Stimulated activated CD4-positive, alpha-beta T cell treated with anti-CD3 and anti-CD28 coated beads, Interleukin-12 subunit alpha, Interleukin-12 subunit beta, amount 100 ng/mL, for 48 hours (primary cell): ENCODE data around the gene CREB5.

Experiments
- DNase-seq, 3 donors: peaks; one replicate each; pipeline ENCODE4 v3.0.0-alpha.2; 2020; ENCODE audit warnings: low read depth in 2 of 3, low spot score in 1 of 3

The CREB5 gene

DNA sequence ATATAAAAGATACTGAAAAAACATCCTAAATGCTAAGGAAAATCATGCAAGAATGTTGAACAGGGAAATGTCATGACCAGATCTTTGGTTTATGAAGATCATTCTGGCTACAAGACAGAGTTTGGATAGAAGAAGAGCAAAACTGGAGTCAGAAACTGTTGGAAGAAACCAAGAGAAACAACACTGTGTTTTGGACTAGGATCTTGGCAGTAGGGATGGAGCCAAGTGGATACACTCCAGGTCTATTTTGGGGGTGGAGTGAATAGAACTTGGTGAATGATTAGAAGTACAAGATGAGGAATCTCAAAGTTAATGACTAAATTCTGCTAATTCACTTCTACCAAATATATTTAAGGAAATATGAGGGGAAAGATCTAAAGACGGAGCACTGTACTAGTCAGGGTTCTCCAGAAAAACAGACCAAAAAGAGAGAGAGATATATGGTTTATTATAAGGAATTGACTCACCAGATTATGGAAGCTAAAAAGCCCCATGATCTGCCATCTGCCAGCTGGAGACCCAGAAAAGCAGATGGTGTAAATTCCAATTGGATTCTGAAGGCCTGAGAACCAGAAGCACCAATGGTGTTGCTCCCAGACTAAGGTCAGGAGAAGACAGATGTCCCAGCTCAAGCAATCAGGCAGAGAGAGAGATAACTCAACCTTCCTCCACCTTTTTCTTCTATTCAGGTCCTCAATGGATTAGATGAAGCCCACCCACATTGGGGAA, 290.9 kb downstream of the CREB5 start:
- no peak for DNase-seq

DNA sequence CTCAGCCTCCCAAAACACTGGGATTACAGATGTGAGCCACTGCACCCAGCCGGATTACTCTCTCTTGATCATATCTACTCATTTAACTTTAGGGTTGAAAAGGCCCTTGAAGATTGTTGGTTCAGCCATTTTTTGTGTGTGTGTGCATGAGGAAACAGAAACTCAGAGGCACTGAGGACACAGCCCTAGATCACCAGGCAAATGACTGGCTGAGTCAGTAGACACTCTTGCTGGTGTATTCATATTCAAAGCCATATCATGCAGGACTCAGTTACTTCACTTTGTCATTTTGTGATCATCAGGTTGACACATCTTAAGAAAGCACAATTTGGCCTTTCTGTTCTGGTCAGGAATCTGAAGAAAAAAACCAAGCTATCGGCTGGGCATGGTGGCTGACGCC, 292.4 kb downstream of the CREB5 start:
- no peak for DNase-seq

- no peak for DNase-seq
These were observed 293.0 kb downstream of the CREB5 start for GRCh38 chr7:28705350-28705749.

DNA sequence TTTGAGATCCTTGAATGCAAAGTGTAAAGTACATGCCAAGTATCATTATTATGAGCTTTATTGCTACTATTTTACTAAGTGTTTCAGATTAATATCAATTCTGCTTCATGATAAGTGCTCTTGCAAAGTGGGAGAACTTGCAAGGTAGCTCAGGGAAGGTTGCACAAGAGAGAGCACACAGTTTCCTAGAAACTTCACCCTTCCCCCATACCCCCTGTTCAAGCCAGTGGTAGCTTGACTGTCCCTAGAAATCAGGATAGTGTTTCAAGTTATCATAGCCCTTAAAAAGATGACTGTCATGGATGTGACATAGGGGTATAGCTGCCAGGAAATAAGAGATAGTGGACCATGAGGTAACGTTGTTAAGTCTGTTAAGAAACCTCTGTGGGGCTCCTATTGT, 294.3 kb downstream of the CREB5 start:
- DNase-seq = no peak

DNA sequence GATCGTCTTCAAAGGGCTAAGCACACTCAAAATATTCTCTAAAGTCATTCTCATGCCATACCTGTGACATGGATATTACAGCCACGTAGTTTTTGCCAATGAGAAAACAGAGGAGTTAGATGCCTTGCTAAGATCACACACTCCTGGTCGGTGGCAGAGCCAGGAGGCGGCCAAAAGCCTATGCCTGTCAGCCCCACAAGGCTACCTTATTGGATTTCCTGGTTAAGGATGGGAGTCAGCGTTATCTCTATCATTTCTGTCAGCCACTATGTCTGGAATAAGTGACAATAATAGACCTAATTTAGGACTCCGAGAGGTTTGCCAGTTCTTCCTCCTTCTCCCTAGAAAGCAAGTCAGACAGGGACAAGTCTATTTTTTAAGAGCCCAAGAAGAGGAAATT, 295.0 kb downstream of the CREB5 start:
- no peak for DNase-seq

DNA sequence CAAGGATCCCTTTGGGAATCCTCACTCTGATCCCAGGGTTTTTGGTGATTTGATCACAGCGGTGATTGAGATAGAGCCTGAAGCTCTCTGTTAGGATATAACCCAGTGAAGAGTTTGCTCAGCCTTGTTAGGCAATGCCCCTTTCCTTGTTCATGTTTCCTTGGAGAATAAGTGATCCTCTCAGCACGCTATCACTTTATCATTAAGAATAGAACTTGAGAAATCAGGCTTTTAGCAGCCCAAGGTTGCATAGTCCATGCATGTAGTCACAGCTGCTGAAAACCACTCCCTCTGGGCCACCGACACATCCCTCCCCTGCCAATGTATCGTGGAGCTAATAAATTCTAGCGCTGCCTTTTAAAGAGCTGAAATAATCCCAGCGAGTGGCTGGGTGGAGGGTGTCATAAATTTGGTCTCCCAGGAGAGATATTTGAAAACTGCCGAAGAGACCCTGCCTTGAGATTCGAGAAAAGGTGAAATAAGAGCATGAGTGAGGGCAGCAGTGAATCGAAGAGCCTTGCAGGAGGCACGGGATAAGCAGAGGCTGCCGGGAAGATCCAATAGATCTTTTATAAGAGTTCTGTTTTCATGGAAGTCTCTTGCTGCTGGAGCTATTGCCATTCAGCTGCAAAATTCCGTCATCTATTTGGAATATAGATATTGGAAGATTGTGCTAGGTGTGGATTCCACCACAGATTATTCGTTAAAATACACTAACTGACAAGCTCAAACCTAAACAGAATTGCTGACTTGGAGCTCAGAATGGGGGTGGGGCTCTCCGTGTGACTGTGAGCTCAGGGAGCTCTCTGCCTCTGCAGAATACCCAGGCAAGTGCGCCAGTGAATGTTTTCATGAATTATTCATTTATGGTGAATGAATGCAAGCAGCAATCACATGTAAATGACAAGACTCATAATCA, 296.0 kb downstream of the CREB5 start:
- DNase-seq = no peak

- DNase-seq = no peak
These were observed 297.4 kb downstream of the CREB5 start for GRCh38 chr7:28709748-28710147.

DNA sequence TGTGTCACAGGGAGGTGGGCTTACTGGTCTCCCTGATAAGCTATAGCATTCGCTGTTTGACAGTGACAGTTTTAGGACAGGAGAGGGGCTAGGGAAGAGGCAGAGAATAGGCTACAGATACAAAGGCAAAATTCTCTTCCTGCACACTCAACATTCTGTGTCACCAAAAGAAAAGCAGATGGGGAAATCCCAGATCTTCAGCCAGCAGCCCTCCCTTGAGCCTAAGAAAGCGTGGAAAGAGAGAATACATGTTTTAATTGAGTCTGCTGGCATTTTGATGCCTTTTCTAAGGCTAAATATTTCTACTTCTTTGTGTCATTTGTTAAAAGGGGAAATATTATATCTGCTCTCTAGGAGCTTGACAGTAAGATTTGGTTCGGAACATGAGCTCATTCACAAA, 298.8 kb downstream of the CREB5 start:
- DNase-seq = no peak

DNA sequence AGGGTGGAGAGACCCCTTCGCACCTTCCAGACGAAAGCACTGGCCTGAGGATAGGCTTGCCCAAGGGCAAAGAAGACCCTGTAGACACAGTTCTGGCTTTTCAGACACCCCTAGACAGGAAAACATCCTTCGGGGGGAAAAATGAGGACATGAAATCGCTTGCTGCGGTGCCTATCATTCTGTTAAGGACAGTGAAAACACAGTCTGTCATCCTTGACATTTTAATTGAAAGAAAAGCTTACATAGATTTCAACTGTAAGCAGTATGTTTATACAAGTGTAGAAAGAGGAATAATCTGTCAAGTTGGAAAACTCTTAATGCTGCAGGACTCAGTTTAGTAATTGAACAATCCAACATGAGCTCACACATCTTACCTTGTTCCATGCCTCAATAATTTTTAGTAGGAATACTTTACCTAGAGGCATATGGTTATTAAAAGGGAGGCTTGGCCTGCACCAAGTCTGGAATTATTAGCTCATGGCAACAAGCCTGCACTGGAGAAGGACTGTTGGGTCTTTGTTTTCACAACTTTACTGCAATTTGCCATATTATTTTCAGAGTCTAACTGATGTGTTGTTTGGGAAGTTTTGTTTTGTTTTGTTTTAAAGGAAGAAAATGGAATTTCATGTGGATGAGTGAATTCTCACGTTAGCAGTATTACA, 302.3 kb downstream of the CREB5 start:
- DNase-seq = no peak

DNA sequence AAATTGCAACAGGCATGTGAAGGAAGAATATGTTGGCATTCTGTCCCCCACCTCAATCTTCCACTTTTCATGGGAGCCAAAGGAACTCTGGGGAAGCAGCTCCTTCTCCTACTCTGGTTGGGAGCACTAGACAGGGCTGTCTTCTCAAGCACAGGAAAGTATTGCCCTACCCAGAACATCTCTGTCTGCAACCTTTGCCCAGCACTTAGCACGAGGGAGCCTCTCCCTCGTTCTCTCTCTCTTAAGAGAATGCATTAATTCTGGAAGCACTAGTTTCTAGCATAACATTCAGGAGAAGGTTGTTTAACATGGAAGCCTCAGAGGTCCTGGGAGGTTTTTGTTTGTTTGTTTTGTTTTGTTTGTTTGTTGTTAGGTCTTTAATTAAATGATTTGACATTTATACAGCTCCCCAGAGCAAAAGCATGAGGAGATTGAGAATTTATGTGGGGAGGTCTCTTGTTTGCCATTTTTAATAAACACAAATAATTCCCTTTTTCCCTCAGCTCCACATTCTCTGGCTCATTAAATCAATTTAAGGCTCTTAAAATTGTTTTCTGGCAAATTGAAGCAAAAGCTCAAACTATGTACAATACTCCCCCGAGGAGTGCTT, 305.2 kb downstream of the CREB5 start:
- no peak for DNase-seq

DNA sequence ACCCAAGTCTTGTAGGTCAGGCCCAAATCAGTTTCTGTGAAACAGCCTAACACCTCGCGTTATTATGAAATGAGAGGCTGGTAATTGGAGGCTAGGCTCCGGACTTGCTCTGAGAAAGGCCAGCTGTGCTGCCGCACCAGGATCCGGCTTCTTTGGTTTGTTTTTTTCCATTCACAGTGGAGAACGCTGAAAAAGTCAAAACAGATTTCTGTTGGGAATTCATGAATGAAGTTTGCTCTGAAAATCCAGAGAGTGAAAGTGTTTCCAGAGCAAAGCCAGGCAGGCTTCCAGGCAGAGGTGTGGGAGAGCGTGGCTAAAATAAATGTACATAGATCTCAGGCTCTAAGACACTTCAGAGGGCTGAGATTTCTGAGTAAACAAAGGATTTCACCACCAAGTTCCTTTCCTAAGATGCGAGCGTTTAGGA, 305.8 kb downstream of the CREB5 start:
- no peak for DNase-seq

DNA sequence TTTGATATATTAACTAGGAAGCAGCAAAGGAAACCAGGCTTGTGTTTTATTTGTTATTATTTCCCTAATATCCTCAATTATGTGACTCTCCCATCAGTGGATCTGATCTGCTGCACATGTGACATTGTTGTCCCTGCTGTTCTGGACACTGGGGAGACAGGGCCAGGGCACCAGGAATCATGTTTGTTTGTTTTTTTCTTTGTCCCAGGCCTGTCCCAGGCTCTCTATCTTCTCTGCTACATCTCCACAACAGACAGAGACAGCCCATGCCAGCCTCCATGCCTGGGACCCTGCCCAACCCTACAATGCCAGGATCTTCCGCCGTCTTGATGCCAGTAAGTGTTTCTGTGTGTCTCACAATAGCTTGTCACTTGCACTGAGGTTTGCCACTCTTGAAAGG, 306.2 kb downstream of the CREB5 start:
- DNase-seq = no peak

DNA sequence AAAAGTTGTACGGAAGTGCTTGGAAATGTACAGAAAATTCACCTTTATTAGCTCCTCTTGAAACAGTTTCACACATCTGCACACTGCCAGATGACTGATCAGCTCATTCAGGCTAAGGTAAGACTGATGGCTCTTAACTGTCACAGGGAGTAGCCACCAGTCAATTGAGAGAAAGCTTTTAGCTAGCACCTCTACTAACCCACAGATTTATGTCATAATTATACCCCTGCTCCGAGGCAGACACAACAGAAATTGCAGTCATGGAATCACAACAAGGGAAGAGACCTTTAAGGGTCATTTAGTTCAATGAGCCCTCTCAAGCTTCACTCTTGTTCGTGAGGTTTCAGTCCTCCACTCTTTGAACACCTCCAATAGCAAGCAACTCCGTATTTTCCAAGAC, 310.4 kb downstream of the CREB5 start:
- no peak for DNase-seq

DNA sequence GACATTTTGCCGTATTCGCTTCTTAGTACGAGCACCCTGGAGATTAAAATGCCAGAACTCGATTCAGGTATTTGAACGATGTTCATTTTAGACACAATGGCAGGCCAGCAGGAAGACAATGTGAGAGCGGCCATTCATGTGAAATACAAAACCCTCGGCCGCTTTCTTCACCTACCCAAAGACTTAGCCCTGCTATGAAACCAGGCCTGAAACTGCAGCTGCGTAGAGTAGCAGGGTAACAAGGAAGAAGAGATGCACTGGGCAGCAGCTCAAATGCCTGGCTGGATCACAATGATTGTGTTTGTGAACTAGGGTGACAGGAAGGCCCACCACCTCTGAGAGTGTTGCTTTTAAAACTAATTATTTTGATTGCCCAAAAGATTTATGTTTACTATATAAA, 311.0 kb downstream of the CREB5 start:
- DNase-seq = no peak

- no peak for DNase-seq
These were observed 312.2 kb downstream of the CREB5 start for GRCh38 chr7:28724563-28724962.

DNA sequence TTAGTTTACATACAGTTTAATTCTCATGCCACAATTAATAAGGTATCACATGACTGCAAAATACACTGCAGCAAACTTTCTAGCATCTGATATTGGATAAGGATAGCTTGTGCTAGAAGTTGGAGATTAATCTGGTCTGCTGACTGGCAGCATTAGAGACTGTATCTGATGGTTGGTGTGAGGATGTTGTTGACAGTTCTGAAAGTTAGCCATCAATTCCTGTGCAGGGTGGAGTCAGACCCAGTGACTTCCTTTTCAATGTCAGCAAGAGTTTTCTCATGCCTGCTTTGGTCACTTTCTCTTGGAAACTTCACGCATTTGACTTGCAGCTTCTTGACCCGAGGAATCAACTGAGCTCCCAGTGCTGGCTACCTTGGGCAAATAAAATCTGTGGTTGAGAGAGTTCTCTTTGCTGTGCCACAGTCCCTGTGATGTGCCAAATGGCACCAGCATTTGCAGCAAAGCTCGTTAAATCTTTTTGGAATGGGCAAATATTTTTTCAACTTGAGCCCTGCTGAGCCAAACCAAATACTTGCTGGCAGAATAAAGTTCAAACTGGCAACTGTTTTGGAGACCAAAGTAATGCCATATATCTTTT, 312.8 kb downstream of the CREB5 start:
- no peak for DNase-seq

DNA sequence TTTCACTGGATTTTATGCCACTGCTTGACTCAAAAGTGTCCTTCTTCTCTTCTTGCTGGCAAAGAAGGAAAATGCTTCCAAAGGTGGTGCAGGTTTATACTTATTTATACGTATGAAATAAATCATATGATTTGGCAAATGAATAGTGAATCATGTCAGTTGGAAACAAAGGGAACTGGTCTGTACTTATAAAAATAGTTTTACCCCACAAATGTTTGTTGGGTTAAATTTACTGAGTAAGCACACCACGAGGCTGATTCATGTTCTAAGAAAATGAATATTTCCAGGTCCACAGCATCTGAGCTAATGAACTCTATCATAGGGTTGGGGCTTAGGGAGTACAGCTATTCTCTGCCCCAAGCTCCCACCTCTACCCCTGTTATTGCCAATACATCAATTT, 313.6 kb downstream of the CREB5 start:
- DNase-seq = no peak

GRCh38 chr7:28726555-28726954, 314.2 kb downstream of the CREB5 start:
- DNase-seq = no peak

- DNase-seq = no peak
These were observed 317.0 kb downstream of the CREB5 start for GRCh38 chr7:28729281-28729680.

- DNase-seq = no peak
These were observed 317.4 kb downstream of the CREB5 start for GRCh38 chr7:28729727-28730126.

DNA sequence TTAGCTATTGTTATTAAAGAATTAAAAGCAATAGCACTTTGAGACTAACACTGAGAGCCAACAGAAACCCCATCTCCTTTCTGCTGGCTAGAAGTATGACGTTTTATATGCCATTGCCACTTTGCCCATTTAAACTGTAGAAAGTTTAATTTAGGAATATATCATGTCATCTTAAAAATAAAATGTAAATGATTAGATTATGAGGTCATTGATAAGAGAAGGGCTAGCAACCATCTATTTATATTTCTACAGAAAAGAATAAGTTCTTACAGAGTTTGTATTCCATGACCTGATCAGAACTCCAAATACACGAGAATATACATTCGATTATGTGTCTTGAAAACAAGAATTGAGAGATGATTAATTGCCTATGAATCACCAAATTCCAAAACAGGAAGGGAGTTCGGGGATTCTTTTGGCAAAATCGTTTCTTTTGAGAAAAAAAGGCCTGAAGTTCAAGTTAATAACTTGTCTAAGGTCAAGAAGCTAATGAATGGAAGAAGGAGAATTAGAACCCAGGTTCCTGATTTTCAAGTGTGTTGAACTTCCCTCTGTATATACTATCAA, 318.9 kb downstream of the CREB5 start:
- DNase-seq = no peak
